ENCODE data around the gene TPX2.

TPX2 gene

DNA sequence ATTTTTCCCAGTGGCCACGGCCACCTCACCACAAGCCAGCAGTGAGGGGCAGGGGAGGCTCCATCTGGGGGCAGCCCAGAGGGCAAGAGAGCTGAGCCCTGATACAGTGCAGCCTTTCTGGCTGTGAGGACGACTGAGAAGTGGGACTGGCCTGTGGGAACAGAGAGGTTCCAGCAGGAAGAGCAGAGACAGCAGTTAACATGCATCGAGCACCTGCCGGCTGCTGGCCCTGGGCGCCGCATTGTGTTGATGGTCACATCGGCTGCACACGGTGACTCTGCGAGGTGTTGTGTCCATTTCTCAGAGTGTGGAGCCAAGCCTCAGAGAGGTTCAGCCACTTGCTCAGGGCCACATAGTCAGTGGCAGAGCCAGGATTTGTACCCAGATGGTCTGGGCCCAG lies 96.5 kb downstream of the TPX2 start:
- TF ChIP-seq, protein P1, sequence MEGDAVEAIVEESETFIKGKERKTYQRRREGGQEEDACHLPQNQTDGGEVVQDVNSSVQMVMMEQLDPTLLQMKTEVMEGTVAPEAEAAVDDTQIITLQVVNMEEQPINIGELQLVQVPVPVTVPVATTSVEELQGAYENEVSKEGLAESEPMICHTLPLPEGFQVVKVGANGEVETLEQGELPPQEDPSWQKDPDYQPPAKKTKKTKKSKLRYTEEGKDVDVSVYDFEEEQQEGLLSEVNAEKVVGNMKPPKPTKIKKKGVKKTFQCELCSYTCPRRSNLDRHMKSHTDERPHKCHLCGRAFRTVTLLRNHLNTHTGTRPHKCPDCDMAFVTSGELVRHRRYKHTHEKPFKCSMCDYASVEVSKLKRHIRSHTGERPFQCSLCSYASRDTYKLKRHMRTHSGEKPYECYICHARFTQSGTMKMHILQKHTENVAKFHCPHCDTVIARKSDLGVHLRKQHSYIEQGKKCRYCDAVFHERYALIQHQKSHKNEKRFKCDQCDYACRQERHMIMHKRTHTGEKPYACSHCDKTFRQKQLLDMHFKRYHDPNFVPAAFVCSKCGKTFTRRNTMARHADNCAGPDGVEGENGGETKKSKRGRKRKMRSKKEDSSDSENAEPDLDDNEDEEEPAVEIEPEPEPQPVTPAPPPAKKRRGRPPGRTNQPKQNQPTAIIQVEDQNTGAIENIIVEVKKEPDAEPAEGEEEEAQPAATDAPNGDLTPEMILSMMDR (conservative IDR thresholded peaks at IDR 0.05; ENCODE audit: low read depth, low read length): no peak
- H3K4me3 ChIP-seq (ENCODE audit: low read depth, low read length): no peak overlapping the region
- DNase-seq (ENCODE audit: low read depth): no peak

DNA sequence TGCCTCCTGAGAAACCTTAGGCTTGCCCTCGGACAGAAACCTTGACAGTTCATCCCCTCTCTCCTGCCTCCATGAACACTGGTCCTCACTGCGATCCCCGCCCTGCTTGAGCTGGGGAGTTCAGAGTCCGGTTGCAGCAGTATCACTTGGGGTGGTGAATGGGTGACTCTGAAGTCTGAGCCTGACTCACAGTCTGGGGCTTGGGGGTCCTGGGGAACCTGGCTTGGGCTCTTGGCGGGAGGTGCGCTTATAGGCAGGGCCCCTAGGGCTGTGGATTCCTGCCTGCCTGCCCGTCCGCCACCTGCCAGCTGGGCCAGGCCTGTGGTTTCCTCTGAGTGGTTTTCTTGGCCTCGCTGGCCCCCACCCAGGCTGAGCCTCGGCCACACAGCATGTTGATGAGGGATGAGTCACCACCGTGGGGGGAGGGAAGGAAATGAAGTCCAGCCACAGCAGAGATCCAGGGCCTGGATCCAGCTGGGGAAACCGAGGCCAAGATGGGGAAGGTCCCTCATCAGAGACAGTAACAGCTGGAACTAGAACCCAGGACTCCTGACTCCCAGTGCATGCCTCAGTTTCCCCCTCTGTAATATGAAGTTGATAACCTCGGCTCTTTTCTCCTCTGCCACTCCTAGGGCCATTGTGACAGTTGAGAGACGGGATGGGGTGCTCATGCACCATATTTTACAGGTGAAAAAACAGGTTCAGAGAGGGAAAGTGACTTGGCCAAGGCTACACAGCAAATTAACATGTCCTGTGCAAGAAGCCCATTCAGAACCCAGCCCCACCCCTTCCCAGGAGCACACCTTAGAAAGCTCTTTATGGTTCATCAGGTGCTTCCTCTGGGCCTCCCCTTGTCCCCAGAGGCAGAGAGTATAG lies 97.1 kb downstream of the TPX2 start:
- DNase-seq (ENCODE audit: low read depth): peak; percentile 95
- H3K4me3 ChIP-seq (ENCODE audit: low read depth, low read length): no peak overlapping the region
- TF ChIP-seq, protein P1 (conservative IDR thresholded peaks at IDR 0.05; ENCODE audit: low read depth, low read length): no peak

DNA sequence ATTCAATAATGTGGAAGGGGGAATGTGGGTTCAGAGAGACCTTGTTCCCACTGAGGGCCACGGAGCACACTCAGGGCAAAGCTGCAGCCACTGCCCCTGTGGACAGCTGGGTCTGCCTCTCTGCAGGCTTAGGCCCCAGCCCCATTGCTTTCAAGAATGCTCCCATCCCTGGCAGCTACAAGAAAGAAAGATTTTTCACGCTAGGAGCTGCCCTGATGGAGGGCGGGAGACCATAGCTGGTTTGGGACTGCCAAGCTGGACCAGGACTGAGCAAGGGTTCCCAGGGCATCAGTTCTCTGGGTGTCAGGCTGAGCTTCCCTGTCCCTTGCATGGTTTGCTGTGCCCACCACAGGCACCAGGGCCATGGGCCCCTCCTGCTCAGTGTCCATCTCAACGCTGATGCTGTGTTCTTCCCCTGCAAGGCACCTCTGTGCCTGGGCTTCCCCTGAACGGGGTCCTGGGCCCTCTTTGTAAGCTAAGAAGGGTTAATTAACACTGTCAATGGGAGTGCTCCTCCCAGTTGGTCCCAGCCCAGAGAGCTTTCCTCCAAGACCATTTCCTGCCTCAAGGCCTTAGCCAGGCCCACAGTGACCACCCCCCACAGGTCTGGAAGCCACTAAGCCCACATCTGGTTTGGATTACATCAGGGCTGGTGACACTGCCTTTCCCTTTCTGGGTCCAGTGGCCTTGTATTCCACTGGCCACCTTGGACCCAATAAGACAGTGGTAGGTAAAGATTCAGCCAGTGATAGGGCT lies 97.9 kb downstream of the TPX2 start:
- DNase-seq (ENCODE audit: low read depth): no peak
- TF ChIP-seq, protein P1 (conservative IDR thresholded peaks at IDR 0.05; ENCODE audit: low read depth, low read length): no peak
- no peak overlapping the region for H3K4me3 ChIP-seq (ENCODE audit: low read depth, low read length)

DNA sequence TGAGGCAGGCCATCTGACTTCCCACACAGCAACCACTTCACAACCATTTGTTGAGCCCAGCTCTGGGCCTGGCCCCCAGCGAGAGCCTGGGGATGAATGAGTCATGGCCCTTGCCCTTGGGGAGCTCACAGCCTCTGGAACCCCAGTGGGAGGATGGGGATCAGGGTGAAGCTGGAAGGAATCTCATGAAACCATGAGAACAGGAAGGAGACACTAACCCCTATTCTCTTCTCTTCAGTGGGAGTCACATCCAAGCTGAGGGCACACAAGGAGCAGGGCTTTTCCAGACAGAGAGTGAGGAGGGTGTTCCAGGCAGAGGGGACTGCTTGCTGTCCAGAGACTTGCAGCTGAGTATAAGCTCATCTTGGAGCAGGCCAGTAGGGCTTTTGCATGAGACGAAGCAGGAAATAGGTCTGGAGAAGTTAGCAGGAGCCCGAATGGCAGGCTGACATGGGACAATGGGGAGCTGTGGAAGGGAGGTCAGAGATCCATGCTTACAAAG lies 98.9 kb downstream of the TPX2 start:
- H3K4me3 ChIP-seq (ENCODE audit: low read depth, low read length): no peak overlapping the region
- TF ChIP-seq, protein P1 (conservative IDR thresholded peaks at IDR 0.05; ENCODE audit: low read depth, low read length): no peak
- DNase-seq (ENCODE audit: low read depth): peak; percentile 58

DNA sequence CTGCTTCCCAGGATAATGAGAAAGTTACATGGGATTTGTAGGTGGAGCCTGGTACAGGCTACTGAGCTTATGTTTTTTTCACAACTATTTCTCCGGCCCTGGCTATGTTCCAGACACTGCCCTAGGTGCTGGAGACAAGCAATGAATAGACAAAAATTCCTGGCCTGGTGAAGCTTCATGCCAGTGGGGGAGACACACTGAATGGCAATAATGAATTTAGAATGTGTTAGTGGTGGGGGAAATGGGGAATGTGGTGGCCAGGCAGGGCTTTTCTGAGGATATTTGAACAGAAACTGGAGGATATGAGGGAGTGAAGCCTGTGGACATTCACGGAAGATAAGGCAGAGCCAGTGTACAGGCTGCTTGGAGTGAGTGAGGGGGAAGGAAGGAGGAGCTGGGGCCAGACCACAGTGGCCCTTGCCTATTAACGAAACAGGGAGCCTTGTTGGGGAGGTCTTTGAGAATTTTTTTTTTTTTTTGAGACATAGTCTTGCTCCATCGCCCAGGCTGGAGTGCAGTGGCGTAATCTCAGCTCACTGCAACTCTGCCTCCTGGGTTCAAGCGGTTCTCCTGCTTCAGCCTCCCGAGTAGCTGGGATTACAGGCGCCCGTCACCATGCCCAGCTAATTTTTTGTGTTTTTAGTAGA lies 99.7 kb downstream of the TPX2 start:
- DNase-seq (ENCODE audit: low read depth): peak; percentile 58
- TF ChIP-seq, protein P1 (conservative IDR thresholded peaks at IDR 0.05; ENCODE audit: low read depth, low read length): no peak
- no peak overlapping the region for H3K4me3 ChIP-seq (ENCODE audit: low read depth, low read length)

DNA sequence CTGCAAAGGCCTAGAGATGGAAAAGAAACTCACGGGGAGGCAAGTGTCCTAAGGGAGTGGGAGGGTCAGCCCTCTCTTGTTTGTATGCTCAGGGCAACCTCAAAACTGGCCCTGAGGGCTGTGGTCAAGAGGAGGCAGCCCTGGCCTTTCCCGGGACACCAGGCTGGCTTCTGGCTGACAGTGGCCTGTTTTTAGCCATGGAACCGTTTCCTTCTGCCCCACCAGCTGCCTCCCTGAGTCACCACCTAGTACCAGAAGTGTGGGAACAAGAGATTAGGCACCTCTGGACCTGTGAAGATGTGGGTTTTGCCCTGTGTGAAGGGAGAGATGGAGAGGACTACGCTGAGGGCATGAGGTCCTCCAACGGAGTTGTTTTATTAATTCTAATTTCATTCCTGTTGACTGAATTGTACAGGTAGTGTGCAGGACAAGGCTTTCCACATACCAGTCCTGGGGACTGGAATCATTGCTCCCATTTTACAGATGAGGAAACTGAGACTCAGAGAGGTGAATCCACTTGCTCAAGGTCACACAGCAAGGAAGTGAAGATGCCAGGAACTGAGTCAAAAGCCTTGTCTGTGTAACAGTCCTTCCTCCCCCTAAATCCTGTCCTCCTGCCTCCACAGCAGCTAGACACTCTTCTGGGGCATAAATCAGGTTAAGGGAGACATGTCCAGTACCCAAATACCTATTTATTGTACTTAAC lies 100.8 kb downstream of the TPX2 start:
- H3K4me3 ChIP-seq (ENCODE audit: low read depth, low read length): no peak overlapping the region
- no peak for DNase-seq (ENCODE audit: low read depth)
- TF ChIP-seq, protein P1 (conservative IDR thresholded peaks at IDR 0.05; ENCODE audit: low read depth, low read length): no peak

All from choroid plexus epithelial cell (primary cell).